SK-N-DZ (cell line): ENCODE measurements around the gene TECTA.

Experiments used
- DNase-seq: peaks from one replicate; pipeline ENCODE4 v3.0.0-alpha.2; 2015; ENCODE audit warnings: low spot score

The TECTA gene

GRCh38 chr11:121127809-121128208 lies 26.8 kb downstream of the TECTA start:
- DNase-seq = no peak

- no peak for DNase-seq
Measured at GRCh38 chr11:121129362-121130340, 28.6 kb downstream of the TECTA start.

GRCh38 chr11:121131656-121132055 lies 30.6 kb downstream of the TECTA start:
- DNase-seq = no peak

GRCh38 chr11:121132211-121132976 lies 31.4 kb downstream of the TECTA start:
- DNase-seq = no peak

GRCh38 chr11:121134741-121135312 lies 33.8 kb downstream of the TECTA start:
- DNase-seq = peak; percentile 29

GRCh38 chr11:121137005-121137404 lies 36.0 kb downstream of the TECTA start:
- DNase-seq = no peak

- DNase-seq = no peak
Measured at GRCh38 chr11:121138259-121138658, 37.2 kb downstream of the TECTA start.

GRCh38 chr11:121140369-121140768 lies 39.3 kb downstream of the TECTA start:
- no peak for DNase-seq

- DNase-seq = no peak
Measured at GRCh38 chr11:121141066-121141465, 40.0 kb downstream of the TECTA start.

GRCh38 chr11:121143921-121144320 lies 42.9 kb downstream of the TECTA start:
- no peak for DNase-seq

GRCh38 chr11:121144723-121145122 lies 43.7 kb downstream of the TECTA start:
- no peak for DNase-seq

GRCh38 chr11:121145826-121146225 lies 44.8 kb downstream of the TECTA start:
- no peak for DNase-seq

GRCh38 chr11:121149116-121149515 lies 48.1 kb downstream of the TECTA start:
- DNase-seq = no peak

GRCh38 chr11:121151207-121151688 lies 50.2 kb downstream of the TECTA start:
- no peak for DNase-seq

GRCh38 chr11:121152764-121153163 lies 51.7 kb downstream of the TECTA start:
- no peak for DNase-seq

GRCh38 chr11:121153472-121153871 lies 52.4 kb downstream of the TECTA start:
- DNase-seq = no peak

GRCh38 chr11:121154486-121155314 lies 53.7 kb downstream of the TECTA start:
- no peak for DNase-seq

GRCh38 chr11:121157756-121158155 lies 56.7 kb downstream of the TECTA start:
- DNase-seq = no peak

- no peak for DNase-seq
Measured at GRCh38 chr11:121159741-121160140, 58.7 kb downstream of the TECTA start.

- DNase-seq = no peak
Measured at GRCh38 chr11:121161349-121161917, 60.4 kb downstream of the TECTA start.
